Pancreas (tissue), 10 donors: ENCODE results near the gene LDLRAD4. TPM values are rescaled to one million over a fixed set of nuclear protein-coding genes. Genes with fewer than 3 reads are reported as not detected.

Experiments
- ATAC-seq, 4 donors: fragments of 200-7000 bp; cut with Tn5 transposase; one replicate each; pipeline versions ENCODE4 v1.8.0 to v1.9.1; 2020; ENCODE audit warnings: mild to moderate bottlenecking in 4 of 4, moderate library complexity in 4 of 4
- DNase-seq, 6 donors: peaks; one replicate each; pipeline ENCODE4 v3.0.0-alpha.2; 2020
- FAIRE-seq: peaks from 2 replicates; lab custom pipeline; 2012; peaks lifted over from hg19 to GRCh38; lab: Jason Lieb, UNC
- H3K27ac ChIP-seq, 4 donors: fragments of 200-600 bp; sonication (generic); 1 replicate in 3 of 4; 2 replicates in 1 of 4; pipeline versions ENCODE4 v1.5.0 to v1.8.0; 2020
- H3K27me3 ChIP-seq, 4 donors: fragments of 200-600 bp; one replicate each; pipeline ENCODE4 v1.8.0; 2021
- H3K36me3 ChIP-seq, 3 donors: fragments of 200-600 bp; sonication (generic) in 1 of 3; one replicate each; pipeline versions ENCODE4 v1.5.0 to v1.8.0; 2020 to 2021
- H3K4me1 ChIP-seq, 3 donors: fragments of 200-600 bp; one replicate each; pipeline ENCODE4 v1.8.0; 2021
- H3K4me3 ChIP-seq, 4 donors: fragments of 200-600 bp; sonication (generic) in 2 of 4; one replicate each; pipeline versions ENCODE4 v1.5.0 to v1.8.0; 2020 to 2021
- H3K9me3 ChIP-seq, 4 donors: fragments of 200-600 bp; one replicate each; pipeline ENCODE4 v1.8.0; 2021
- WGBS, 2 donors: extraction: QIAGEN DNeasy Blood & Tissue Kit; methylation state at CpG; one replicate each; pipeline ENCODE4 v1.1.7; 2013; 5-methylcytosine and 5-hydroxymethylcytosine counted together
- intact Hi-C, 3 donors: fragments of 100-400 bp; cut with DNase I; formaldehyde crosslinking; loops; one replicate each; pipeline versions ENCODE4 v1.11.1 to v1.14.2; 2022
- polyA plus RNA-seq, 2 donors: library from polyadenylated mRNA; stranded (reverse); fragments of 200-250 nt; gene quantifications; one replicate each; pipeline ENCODE4 v1.2.3, GENCODE V29; 2013
- total RNA-seq, 6 donors: library from RNA; stranded (reverse); fragmentation: NEBNext Ultra II Directional in 4 of 6; extraction: Animal tissue kit (Norgen Biotek cat#: 25700) in 4 of 6; gene quantifications; one replicate each; pipeline versions ENCODE4 v1.2.1 to v1.2.4, GENCODE V29; 2021 to 2023
- TF ChIP-seq, protein P1 (sequence below), 4 donors: fragments of 200-600 bp; sonication (generic) in 3 of 4; IDR thresholded peaks; one replicate each; pipeline versions ENCODE4 v1.5.0 to v1.8.0; 2021; ENCODE audit warnings: antibody characterized with exemption in 4 of 4
- donor health status: healthy with polysubstance abuse.
- donor health status: DM: no; HTN: no; CAD: no; lungs with moderate emphysema.
- donor health status: DM: no; HTN: no; CAD: no.
- donor health status: control.
- donor health status: control.
- donor health status: Bipolar disorder and iron deficiency.
- donor health status: DM: yes; HTN: yes; CAD: no.
- donor health status: DM: no; HTN: no; CAD: no.
- donor health status: DM: no; HTN: no; CAD: no.
- donor health status: DM: yes; HTN: yes; CAD: no.

The LDLRAD4 gene
- total and polyA plus RNA-seq, 8 donors = 2.5 to 21.8 (median 5.7) TPM

DNA sequence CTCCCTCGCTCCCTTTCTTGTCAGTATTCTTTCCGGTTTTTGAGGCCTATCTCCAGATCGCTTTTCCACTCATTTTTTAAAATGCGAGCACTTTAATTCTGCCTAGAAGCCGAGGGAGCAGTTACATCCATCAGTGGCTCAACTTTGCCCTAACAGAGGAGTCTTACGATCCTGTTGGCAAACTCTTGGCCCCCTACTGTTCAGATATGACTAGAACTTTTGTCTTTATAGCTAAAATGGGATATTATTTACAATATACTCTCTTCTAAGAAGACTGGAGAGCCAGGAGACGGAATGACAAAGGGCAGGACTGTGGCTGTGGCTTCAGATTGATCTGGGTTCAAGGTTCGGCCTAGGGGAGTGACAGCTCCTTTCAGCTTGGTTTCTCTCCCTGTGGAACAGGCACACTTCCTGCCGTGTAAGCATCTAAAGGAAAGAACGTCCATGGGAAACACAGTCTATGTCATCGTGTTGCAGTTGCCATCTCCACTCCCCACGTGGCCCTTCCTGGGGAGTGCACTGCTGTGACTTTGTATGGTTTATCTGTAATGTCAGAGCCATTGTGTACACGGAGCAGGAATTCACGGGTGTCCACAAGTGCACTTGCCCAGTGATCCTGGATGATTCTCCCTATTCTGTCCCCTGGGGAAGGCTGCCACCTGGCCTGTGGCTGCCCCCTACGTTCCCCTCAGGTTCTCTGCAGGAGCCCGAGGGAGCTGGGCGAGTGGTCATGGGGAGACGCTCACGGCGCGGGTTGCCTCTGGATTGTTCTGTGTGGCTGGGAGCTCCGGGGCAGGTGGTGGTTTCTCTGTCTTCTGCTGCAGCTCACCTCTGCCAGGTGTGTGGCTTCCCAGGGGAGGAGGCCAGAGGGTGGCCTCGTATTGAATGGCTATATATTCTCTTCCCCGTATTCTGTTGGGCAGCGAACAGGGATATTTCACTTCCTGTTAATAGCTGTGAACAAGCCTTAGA lies 222.0 kb downstream of the LDLRAD4 start:
- Histone ChIP-seq H3K27ac (peak overlapping the region in 2 of 4 donors; percentile 29 to 36), H3K27me3 (no peaks in the 10 kb centered on the region), H3K4me1 (no peaks in the 10 kb centered on the region), H3K4me3 (no peak overlapping the region), H3K36me3 (no peaks in the 10 kb centered on the region), H3K9me3 (no peaks in the 10 kb centered on the region)
- intact Hi-C loops = no loop called here
- peak; percentile 78 to 95 (median 90) for ATAC-seq
- WGBS, 2 donors = 63% methylated on average over 25 of the region's 25 CpGs
- TF ChIP-seq, protein P1, sequence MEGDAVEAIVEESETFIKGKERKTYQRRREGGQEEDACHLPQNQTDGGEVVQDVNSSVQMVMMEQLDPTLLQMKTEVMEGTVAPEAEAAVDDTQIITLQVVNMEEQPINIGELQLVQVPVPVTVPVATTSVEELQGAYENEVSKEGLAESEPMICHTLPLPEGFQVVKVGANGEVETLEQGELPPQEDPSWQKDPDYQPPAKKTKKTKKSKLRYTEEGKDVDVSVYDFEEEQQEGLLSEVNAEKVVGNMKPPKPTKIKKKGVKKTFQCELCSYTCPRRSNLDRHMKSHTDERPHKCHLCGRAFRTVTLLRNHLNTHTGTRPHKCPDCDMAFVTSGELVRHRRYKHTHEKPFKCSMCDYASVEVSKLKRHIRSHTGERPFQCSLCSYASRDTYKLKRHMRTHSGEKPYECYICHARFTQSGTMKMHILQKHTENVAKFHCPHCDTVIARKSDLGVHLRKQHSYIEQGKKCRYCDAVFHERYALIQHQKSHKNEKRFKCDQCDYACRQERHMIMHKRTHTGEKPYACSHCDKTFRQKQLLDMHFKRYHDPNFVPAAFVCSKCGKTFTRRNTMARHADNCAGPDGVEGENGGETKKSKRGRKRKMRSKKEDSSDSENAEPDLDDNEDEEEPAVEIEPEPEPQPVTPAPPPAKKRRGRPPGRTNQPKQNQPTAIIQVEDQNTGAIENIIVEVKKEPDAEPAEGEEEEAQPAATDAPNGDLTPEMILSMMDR (IDR thresholded peaks at IDR 0.05) = no peak
- no peak for FAIRE-seq
- DNase-seq = peak in 5 of 6 donors; percentile 42 to 76 (median 70)

GRCh38 chr18:13441736-13442135 lies 223.2 kb downstream of the LDLRAD4 start:
- H3K36me3 ChIP-seq = no peaks in the 10 kb centered on the region
- no peak overlapping the region for H3K27ac ChIP-seq
- no peaks in the 10 kb centered on the region for H3K9me3 ChIP-seq
- no peak for DNase-seq
- H3K4me1 ChIP-seq = no peaks in the 10 kb centered on the region
- TF ChIP-seq, protein P1 (IDR thresholded peaks at IDR 0.05) = no peak
- FAIRE-seq = no peak
- H3K4me3 ChIP-seq = no peak overlapping the region
- no peaks in the 10 kb centered on the region for H3K27me3 ChIP-seq
- intact Hi-C loops = no loop called here
- 84 to 89% methylated on average over 3 of the region's 3 CpGs for WGBS, 2 donors
- no peak for ATAC-seq

DNA sequence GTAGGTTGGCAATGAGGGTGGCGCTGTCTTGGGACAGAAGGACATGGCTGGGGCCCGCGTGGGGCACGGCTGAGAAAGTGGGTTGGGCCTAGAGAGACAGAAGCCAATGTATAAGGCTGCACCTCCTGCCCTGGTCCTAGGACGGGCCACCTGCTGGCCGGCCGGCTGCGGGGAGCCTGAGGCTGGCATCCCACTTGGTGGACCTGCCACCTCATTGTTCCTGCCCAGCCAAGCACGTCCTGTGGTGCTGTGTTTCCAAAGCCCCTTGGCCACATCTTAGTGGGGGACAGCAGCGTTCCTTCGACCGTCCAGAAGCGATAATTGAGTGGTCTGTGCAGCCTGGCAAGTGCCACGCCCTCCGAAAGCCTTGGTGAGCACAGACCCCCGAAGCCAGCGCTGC lies 223.9 kb downstream of the LDLRAD4 start:
- DNase-seq (no peak), ATAC-seq (no peak), FAIRE-seq (no peak)
- Histone ChIP-seq H3K4me1 (no peaks in the 10 kb centered on the region), H3K27ac (no peak overlapping the region), H3K27me3 (no peaks in the 10 kb centered on the region), H3K36me3 (no peaks in the 10 kb centered on the region), H3K9me3 (no peaks in the 10 kb centered on the region), H3K4me3 (no peak overlapping the region)
- TF ChIP-seq, protein P1 (IDR thresholded peaks at IDR 0.05) = no peak
- WGBS, 2 donors = 95 to 97% methylated on average over 17 of the region's 17 CpGs
- intact Hi-C loops = no loop called here

DNA sequence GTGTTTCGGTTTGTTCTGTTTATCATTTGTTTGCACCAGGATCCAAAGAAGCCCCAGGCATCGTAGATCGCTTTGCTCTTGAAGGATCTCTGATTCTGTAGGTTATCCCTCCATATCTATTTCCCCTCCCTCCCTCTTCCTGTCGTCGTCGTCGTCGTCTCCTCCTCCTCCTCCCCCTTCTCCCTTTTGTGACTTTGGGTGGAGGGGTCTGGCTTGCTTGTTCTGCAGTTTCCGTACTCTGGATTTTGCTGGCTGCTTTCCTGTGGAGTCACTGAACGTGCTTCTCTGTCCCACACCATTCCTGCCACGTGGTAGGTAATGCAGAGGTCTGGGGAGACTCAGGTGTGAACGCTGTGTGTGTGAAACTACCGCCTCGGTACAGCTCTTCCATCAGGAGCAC lies 225.0 kb downstream of the LDLRAD4 start:
- intact Hi-C loops = no loop called here
- Histone ChIP-seq H3K27me3 (no peaks in the 10 kb centered on the region), H3K36me3 (no peaks in the 10 kb centered on the region), H3K27ac (no peak overlapping the region), H3K4me3 (no peak overlapping the region), H3K4me1 (no peaks in the 10 kb centered on the region), H3K9me3 (no peaks in the 10 kb centered on the region)
- TF ChIP-seq, protein P1 (IDR thresholded peaks at IDR 0.05) = no peak
- no peak for ATAC-seq
- no peak for DNase-seq
- WGBS, 2 donors = 69 to 70% methylated on average over 14 of the region's 14 CpGs
- no peak for FAIRE-seq
